ENCODE results near the gene CTBP2.

The CTBP2 gene

DNA sequence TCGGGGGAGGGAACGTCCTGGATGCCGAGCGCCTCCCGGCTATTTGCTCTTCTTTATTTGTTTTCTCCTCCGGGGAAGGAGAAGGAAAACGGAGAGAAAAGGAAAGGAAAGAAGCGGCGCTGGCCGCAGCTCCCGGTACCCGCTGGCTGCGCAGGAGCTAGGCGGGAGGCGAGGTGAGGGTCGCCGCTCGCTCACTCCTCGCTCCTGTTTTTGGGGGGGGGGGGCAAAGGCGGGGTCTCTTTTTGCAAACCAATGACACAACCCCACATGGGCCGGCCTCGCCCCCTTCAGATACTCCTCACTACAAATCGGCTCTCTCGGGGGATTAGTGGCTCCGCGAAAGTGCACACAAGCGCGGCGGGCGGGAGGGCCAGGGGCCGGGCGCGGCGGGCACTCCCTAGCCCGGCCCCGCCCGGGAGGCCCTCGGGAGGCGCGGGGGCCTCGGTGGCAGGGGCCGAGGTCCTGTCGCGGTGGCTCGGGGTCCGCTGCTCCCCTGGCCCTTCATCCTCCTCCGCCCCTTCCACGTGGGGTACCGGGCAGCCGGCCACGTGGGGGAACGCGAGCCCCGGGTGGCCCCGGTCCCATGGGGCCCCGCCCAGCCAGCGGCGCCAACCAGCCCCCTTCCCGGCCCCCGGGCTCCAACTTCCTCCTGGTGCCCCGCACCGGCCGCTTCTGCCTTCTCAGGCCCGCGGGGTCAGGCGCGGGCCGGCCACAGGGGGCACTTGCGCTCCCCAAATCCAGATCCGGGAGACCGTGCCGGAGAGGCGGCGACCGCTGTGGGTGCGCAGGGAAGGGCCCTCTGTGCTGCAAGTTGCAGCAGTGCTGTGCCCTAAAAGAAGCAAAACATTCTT lies 718 bp upstream of the CTBP2 start:
- H3K9ac ChIP-seq, result peak overlapping the region; percentile 85
- H3K36me3 ChIP-seq, result no peaks in the 10 kb centered on the region
- peak overlapping the region; percentile 84 for H3K4me3 ChIP-seq
- H3K27ac ChIP-seq, result peak overlapping the region; percentile 90
- H4K20me1 ChIP-seq, result peaks cover 27% of the 10 kb centered on the region
- H3K27me3 ChIP-seq, result no peaks in the 10 kb centered on the region
- TF ChIP-seq Cebpa-rat (IDR thresholded peaks at IDR 0.05), result no peak
- peak overlapping the region; percentile 96 for H3K4me2 ChIP-seq
- peaks cover 43% of the 10 kb centered on the region for H3K4me1 ChIP-seq
- no peaks in the 10 kb centered on the region for H3K9me3 ChIP-seq

DNA sequence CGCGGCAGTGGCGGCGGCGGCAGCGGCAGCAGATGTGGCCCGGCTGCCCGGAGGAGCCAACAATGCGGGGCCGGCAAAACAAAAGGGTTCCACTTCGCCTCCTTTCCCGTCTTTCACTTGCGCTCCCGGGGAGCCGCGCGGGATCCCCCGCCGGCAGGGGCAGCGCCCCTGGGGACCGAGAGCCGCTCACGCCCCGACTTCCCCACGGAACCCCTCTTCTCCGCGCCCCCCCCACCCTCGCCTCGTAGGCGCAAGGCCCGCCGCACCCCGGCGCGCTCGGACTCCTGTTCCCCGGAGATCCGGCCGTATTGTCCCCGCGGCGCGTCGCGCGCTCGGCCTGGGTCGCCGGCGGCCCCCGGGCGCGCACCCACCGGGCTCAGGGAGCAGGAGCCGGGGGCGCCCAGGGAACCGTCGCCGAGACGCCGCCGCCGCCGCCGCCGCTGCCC lies 854 bp downstream of the CTBP2 start:
- H3K9me3 ChIP-seq, result no peaks in the 10 kb centered on the region
- TF ChIP-seq Cebpa-rat (IDR thresholded peaks at IDR 0.05), result no peak
- no peaks in the 10 kb centered on the region for H3K27me3 ChIP-seq
- peak overlapping the region; percentile 96 for H3K27ac ChIP-seq
- peaks cover 42% of the 10 kb centered on the region for H4K20me1 ChIP-seq
- peaks cover 57% of the 10 kb centered on the region for H3K4me1 ChIP-seq
- peak overlapping the region; percentile 84 for H3K4me3 ChIP-seq
- no peaks in the 10 kb centered on the region for H3K36me3 ChIP-seq
- H3K4me2 ChIP-seq, result peak overlapping the region; percentile 40; the same call in 1 of the 2 replicates
- peak overlapping the region; percentile 96 for H3K9ac ChIP-seq

GRCh38 chr10:125158601-125159485 lies 1.5 kb downstream of the CTBP2 start:
- H3K4me2 ChIP-seq, result peak overlapping the region; percentile 93
- peak overlapping the region; percentile 99 for H3K27ac ChIP-seq
- no peaks in the 10 kb centered on the region for H3K9me3 ChIP-seq
- peak overlapping the region; percentile 97 for H3K9ac ChIP-seq
- H3K27me3 ChIP-seq, result no peaks in the 10 kb centered on the region
- peaks cover 57% of the 10 kb centered on the region for H3K4me1 ChIP-seq
- peak overlapping the region; percentile 84 for H3K4me3 ChIP-seq
- peaks cover 49% of the 10 kb centered on the region for H4K20me1 ChIP-seq
- no peaks in the 10 kb centered on the region for H3K36me3 ChIP-seq
- TF ChIP-seq Cebpa-rat (IDR thresholded peaks at IDR 0.05), result no peak

DNA sequence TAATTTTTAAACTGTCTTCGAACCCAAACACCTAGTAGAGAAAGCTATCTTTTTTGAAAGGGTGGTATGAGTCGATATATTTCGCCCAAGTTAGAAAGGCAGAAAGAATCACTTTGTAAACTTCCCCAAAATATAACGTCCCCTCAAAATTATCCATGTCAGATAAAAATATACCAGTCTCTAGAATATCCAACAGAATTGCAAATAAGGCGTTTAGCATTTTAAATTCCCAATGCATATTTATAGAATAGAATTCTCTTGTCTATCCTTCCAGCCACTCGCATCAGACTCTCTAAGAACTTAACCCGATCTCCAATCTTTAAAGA lies 2.1 kb downstream of the CTBP2 start:
- no peaks in the 10 kb centered on the region; the same call in 1 of the 2 replicates for H3K36me3 ChIP-seq
- H3K4me3 ChIP-seq, result peak overlapping the region; percentile 84
- H3K27me3 ChIP-seq, result no peaks in the 10 kb centered on the region
- no peaks in the 10 kb centered on the region for H3K9me3 ChIP-seq
- peaks cover 60% of the 10 kb centered on the region for H3K4me1 ChIP-seq
- H3K4me2 ChIP-seq, result peak overlapping the region; percentile 93
- peak overlapping the region; percentile 99 for H3K27ac ChIP-seq
- H4K20me1 ChIP-seq, result peaks cover 55% of the 10 kb centered on the region
- no peak for TF ChIP-seq Cebpa-rat (IDR thresholded peaks at IDR 0.05)
- peak overlapping the region; percentile 97 for H3K9ac ChIP-seq

DNA sequence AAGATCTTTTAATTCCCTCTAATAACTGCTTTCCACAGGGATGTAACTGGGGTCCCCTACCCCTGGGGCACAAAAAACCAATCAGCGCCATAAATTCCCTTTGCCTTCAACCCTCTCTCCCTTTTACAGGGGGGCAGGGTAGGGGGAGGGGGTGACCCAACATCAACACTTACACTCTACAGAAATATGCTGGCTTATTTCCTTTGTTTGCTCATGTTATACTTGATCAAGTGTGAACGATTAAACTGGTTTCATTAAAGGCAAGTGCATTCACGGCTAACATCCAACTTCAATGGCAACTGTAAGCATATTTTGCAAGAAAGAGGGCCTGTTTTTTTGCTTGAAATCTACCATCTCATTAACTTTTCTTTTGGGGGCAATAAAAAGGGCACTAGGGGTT lies 2.9 kb downstream of the CTBP2 start:
- Histone ChIP-seq H3K4me1 (peaks cover 65% of the 10 kb centered on the region), H3K9ac (peak overlapping the region; percentile 97), H3K36me3 (no peaks in the 10 kb centered on the region; the same call in 1 of the 2 replicates), H3K4me2 (peak overlapping the region; percentile 93), H3K27me3 (no peaks in the 10 kb centered on the region), H3K4me3 (peak overlapping the region; percentile 84), H3K9me3 (no peaks in the 10 kb centered on the region), H4K20me1 (peaks cover 62% of the 10 kb centered on the region), H3K27ac (peak overlapping the region; percentile 99)
- no peak for TF ChIP-seq Cebpa-rat (IDR thresholded peaks at IDR 0.05)

DNA sequence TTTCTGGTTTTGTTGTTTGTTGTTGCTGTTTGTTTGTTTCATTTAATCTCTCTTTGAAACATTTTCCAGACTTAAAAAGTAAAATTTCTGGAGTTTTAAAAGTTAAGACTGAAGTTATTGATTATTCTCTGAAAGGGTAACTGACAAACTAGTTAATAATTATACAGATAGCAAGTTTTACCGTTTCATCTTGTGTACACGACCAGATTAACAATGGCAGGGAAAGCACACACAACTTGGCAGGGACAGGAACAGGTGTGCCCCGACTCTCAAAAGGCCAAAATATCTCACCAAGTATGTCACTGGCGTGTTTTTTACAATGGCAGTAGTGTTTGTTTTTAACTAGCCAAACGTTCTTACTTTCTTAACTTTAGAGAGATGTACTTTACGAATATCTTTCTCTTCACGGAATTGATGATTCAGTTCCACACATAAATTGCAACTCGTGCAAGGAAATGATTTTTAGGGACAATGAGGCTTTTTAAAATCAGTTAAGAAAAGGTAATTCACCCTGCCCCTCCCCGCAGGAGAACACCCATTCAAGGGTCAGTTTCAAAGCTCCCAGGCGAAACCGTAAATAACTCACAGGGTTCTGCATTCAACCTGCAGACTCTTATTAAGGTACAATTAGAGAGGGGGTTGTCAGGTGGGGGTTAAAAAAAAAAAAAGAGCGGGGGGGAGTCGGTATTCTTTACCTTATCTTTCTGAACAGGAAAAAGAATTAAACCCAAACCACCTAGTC lies 3.5 kb downstream of the CTBP2 start:
- Histone ChIP-seq H3K9ac (peak overlapping the region; percentile 97), H3K4me1 (peaks cover 65% of the 10 kb centered on the region), H3K36me3 (no peaks in the 10 kb centered on the region; the same call in 1 of the 2 replicates), H3K27me3 (no peaks in the 10 kb centered on the region), H4K20me1 (peaks cover 68% of the 10 kb centered on the region), H3K9me3 (no peaks in the 10 kb centered on the region), H3K27ac (peak overlapping the region; percentile 99), H3K4me3 (peak overlapping the region; percentile 84), H3K4me2 (peak overlapping the region; percentile 93)
- TF ChIP-seq Cebpa-rat (IDR thresholded peaks at IDR 0.05), result no peak

DNA sequence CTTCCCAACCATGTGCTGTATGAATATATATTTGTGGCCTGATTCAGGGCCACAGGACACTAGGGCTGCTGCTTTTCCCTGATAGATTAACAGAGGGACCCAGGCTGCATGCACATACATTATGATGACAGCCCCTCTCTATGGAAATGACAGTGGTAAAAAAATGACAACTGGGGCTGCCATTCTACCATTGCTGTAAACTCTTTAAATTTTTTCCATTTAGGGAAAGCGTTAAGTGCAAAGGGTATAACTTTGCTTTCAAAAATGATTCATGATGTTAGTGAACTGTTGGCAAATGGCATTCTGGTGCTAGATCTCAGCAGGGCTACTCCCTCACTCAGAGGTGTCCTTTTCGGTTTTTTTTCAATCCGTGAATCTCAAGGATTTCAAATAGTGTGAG lies 4.2 kb downstream of the CTBP2 start:
- no peaks in the 10 kb centered on the region for H3K9me3 ChIP-seq
- peak overlapping the region; percentile 35; the same call in 1 of the 2 replicates for H3K9ac ChIP-seq
- H4K20me1 ChIP-seq, result peaks cover 75% of the 10 kb centered on the region
- H3K27me3 ChIP-seq, result no peaks in the 10 kb centered on the region
- H3K36me3 ChIP-seq, result peaks cover 5% of the 10 kb centered on the region
- H3K4me3 ChIP-seq, result no peak overlapping the region
- H3K27ac ChIP-seq, result no peak overlapping the region
- H3K4me1 ChIP-seq, result peaks cover 68% of the 10 kb centered on the region
- no peak for TF ChIP-seq Cebpa-rat (IDR thresholded peaks at IDR 0.05)
- peak overlapping the region; percentile 93 for H3K4me2 ChIP-seq

DNA sequence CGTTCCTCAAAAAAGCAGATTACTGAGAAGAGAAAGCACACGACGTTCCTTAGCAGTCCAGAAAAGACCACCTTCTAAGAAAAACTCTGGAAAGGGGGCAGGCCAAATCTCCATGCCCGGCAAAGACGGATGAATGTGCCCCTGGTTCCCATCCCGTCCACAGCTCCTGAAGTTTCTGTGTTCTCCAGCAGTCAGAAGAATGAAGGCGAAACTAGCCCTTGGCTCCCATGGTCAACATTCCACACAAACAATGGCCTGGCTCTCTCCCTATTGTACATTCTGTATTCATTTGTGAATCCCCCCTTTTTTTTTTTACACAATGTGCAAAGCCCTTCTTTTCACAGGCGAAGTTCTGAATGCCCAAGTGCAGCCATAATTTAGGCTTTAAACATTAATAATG lies 5.3 kb downstream of the CTBP2 start:
- peak overlapping the region; percentile 59 for H3K27ac ChIP-seq
- H3K27me3 ChIP-seq, result no peaks in the 10 kb centered on the region
- H3K9me3 ChIP-seq, result no peaks in the 10 kb centered on the region
- TF ChIP-seq Cebpa-rat (IDR thresholded peaks at IDR 0.05), result no peak
- H3K4me3 ChIP-seq, result peak overlapping the region; percentile 22; the same call in 1 of the 2 replicates
- H3K4me1 ChIP-seq, result peaks cover 79% of the 10 kb centered on the region
- H3K36me3 ChIP-seq, result peaks cover 13% of the 10 kb centered on the region
- peaks cover 86% of the 10 kb centered on the region for H4K20me1 ChIP-seq
- H3K9ac ChIP-seq, result peak overlapping the region; percentile 64
- peak overlapping the region; percentile 93 for H3K4me2 ChIP-seq

GRCh38 chr10:125154529-125154928 lies 5.8 kb downstream of the CTBP2 start:
- peak overlapping the region; percentile 64 for H3K9ac ChIP-seq
- H3K4me3 ChIP-seq, result peak overlapping the region; percentile 22; the same call in 1 of the 2 replicates
- H3K27me3 ChIP-seq, result no peaks in the 10 kb centered on the region
- peaks cover 85% of the 10 kb centered on the region for H3K4me1 ChIP-seq
- H3K4me2 ChIP-seq, result peak overlapping the region; percentile 93
- peaks cover 92% of the 10 kb centered on the region for H4K20me1 ChIP-seq
- no peaks in the 10 kb centered on the region for H3K9me3 ChIP-seq
- peak overlapping the region; percentile 59 for H3K27ac ChIP-seq
- H3K36me3 ChIP-seq, result peaks cover 18% of the 10 kb centered on the region
- no peak for TF ChIP-seq Cebpa-rat (IDR thresholded peaks at IDR 0.05)

All from BLaER1 (cell line).